Gastroesophageal sphincter (tissue), 3 donors: ENCODE results near the gene RIC1.
"Not testable (repeated sequence)": the region's sequence is repeated elsewhere in the genome, so short reads cannot be mapped to it uniquely, and the experiment has no call there.

Experiments
- CTCF ChIP-seq, 4 experiments: fragments of 200-600 bp in 2 of 4; fragments of 450-650 bp in 2 of 4; sonication (generic) in 1 of 4; IDR thresholded peaks; one replicate each; pipeline ENCODE4 v1.5.1; 2017 to 2019; ENCODE audit warnings: antibody characterized with exemption in 4 of 4, mild to moderate bottlenecking in 2 of 4, moderate library complexity in 2 of 4
- EP300 ChIP-seq: sonication (generic); formaldehyde crosslinking; IDR thresholded peaks from one replicate; pipeline ENCODE4 v1.6.1; 2017; ENCODE audit warnings: antibody characterized with exemption, mild to moderate bottlenecking

GRCh38 chr9:5717434-5717833, 88.5 kb downstream of the RIC1 start:
- TF ChIP-seq CTCF (IDR thresholded peaks at IDR 0.05); EP300: not testable (repeated sequence)
